HPDE6-E6E7 (cell line): ENCODE data around the gene GNPDA1.

ENCODE experiments used
- DNase-seq: peaks from one replicate; pipeline ENCODE4 v3.0.0; 2011; ENCODE audit warnings: missing footprints; ENCODE audit errors: extremely low spot score

The GNPDA1 gene

GRCh38 chr5:142023836-142024235 lies 11.0 kb upstream of the GNPDA1 start:
- no peak for DNase-seq

DNA sequence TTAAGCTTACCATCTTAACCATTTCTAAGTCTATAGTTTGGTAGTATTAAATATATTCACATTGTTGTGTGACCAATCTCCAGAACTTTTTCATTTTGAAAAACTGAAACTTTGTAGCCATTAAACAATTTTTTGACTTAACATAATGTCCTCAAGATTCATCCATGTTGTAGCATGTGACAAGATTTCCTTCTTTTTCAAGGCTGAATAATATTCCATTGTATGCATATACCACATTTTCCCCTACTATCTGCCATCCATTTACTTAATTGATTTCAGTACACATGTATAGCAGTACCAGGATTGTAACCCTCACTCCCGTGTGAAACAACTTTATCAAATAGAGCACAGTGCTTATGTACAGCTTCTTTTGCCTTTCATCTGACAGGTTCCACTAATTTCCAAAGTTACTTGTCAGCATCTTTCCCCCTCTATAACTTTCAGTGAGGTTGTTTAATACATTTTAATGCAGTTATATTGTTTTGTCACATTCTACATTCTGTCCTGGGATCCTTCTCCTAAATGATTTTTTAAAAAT lies 7.4 kb upstream of the GNPDA1 start:
- no peak for DNase-seq

DNA sequence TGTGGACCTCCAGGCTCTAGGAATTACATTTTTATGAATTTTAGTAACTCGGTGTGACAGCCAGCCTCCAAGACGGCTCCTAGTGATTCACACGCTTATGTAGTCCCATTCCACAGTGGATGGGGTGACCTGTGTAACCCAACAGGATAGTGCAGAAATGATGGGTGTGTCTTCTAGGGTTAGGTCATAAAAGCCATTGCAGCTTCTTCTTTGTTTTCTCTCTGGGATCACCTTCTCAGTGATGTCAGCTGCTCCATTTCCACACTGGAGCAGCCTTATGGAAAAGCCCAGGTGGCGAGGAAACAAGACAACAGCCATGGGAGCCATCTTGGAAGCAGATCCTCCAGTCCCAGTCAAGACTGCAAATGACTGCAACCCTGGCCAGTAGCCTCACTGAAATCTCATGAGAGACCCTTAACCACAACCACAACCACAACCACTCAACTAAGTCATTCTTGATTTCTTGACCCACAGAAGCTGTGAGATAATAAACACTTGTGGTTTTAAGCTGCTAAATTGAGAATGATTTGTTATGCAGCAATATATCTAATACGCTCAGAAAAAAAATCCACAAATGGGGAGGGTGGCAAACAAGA lies 5.1 kb upstream of the GNPDA1 start:
- no peak for DNase-seq

- no peak for DNase-seq
These were observed 3.7 kb upstream of the GNPDA1 start for GRCh38 chr5:142016556-142016955.

GRCh38 chr5:142015781-142016533 lies 3.1 kb upstream of the GNPDA1 start:
- DNase-seq = peak; percentile 50

GRCh38 chr5:142014911-142015584 lies 2.2 kb upstream of the GNPDA1 start:
- DNase-seq = peak; percentile 70

- DNase-seq = no peak
These were observed 1.1 kb upstream of the GNPDA1 start for GRCh38 chr5:142013734-142014521.

GRCh38 chr5:142012186-142012785 lies 541 bp downstream of the GNPDA1 start:
- no peak for DNase-seq

DNA sequence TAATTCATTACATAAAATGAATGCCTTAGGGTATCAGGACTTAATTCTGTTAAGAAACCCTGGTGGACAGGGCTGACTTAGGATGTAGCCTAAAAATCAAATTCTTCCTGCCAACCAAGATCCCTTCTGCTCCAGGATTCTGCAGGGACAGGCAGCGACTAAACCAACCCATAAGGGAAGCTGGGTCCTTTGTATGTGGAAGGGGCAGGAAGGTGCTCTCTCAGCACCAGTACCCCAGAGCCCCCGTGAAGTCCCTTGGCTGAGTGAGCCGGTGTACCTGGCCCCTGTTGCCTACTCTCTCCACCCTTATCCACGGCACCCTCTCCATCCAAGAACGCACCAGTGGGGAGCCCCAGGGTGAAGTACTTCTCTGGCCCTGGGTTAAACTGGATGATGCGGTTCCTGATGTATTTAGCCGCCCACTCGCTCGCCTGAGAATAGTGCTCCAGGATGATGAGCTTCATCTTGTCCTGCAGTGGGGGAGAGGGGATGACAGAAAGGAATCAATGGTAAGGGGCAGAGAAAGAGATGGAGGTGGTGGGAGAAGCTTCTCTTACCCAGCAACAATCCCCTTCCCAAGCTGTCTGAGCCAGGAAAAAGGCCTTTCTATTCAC lies 1.1 kb downstream of the GNPDA1 start:
- no peak for DNase-seq

GRCh38 chr5:142009886-142010285 lies 2.9 kb downstream of the GNPDA1 start:
- DNase-seq = no peak

DNA sequence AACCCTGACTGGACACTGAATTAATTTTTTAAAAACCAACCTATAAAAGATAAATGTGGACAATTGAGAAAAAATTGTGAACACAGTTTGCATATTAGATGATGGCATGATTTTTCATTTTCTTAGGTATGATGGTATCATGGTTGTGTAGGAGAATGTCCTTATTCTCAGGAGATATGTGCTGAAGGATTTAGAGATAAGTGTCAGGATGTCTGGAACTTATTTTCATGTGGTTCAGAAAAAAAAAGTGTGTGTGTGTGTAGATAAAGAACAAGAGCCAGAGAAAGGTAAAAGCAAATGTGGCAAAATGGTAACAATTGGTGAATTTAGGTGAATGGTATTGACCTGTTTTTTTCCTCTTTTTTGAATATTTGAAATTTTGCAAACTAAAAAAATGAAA lies 4.0 kb downstream of the GNPDA1 start:
- no peak for DNase-seq

GRCh38 chr5:142007237-142007544 lies 5.6 kb downstream of the GNPDA1 start:
- no peak for DNase-seq

GRCh38 chr5:142006363-142007236 lies 6.2 kb downstream of the GNPDA1 start:
- DNase-seq = no peak

- no peak for DNase-seq
These were observed 9.5 kb downstream of the GNPDA1 start for GRCh38 chr5:142003266-142003800.

DNA sequence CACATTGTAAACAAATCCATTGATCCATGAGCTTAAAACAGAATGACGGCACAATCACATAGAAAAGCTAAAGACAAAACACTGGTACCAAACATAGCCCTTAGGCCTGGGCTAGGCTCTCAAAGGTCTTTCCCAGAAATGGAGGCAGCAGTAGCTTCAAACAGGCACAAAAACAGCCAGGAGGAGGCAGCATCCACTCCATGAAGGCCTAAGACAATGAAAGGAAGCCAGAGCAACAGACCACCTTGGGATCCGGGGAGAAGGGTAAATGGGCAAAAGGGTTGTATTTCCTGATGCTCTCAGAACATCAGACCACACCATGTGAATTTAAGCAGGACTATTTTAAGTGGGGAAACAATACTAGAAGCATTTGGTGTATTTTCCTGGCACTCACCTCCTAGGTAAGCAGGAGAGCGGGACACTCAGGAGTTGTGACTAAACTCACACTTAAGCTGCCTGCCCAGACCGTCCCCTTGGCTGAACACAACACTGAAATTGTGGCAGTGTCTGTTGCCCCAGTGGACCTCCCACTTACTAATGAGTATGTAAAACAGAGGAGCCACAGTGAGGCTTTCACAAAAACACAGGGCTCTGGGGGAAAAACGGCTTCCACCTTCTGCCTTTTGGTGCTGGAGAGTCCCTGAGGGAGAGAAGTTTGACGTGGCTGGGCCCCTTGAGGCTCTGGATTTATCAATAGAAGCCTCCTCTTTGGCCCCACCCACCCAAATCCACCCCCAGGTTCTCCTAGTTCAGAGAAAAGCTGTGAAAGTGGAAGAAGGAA lies 11.9 kb downstream of the GNPDA1 start:
- DNase-seq = no peak

DNA sequence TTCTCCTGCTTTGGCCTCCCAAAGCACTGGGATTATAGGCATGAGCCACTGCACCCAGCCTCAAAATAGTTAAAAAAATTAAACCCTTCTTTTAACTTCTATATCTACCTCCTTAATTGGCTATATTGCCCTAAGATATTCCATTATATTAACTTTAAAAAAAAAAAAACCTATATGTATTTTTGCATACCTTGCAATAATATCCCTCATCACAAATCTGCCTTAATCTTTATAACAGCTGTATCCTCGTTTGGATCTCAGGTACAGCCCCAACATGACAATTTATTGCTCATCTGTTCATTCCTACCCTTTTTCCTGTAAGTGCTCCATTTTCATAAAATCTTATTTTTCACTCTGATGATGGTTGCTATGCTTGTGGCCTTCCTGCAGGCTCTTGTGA lies 12.7 kb downstream of the GNPDA1 start:
- DNase-seq = no peak

DNA sequence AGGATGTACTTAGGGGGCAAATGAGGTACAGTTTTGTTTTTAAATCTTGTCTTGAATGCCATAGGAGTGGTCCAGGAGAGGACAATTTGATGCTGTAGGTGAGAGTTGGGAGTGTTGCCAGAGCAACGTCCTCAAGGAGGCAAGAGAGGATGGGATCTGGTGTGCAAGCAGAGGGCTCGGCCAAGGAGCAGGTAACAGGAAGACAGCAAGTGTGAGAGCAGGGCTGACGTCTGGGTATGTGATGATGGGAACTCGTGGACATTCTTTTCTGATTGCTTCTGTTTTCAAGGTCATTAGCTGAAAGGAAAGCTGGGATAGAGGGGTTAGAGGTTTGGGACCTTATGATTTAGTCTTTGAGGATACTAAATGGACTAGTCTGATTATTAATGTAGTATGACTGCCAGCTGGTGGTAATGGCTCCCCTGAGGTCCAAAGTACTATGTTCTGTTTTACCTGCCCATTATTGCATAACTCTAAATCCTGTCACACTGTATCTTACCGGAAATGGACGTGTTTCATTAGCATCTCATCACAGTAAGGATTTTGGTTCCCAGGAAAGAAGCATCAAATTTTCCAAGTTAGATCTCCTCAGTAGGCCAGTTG lies 15.4 kb downstream of the GNPDA1 start:
- no peak for DNase-seq

DNA sequence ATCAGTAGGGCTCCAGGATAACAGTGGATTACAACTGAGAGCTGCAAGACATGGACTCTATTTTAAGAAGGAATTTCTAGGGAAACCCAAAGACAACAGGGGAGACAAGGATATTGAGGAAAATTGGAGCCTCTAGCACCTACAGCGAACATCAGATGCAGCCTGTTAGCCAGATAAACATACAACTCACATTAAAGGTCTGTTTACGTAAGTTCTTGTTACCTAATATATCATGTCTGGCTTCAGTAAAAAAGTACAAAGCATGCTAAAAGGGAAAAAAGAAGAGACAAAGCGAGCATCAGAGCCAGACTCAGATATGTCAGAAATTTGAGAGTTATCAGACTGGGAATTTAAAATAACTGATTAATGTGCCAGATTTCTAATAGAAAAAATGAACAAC lies 17.2 kb downstream of the GNPDA1 start:
- DNase-seq = no peak
